Fibroblast of lung (primary cell): ENCODE data around the gene FAM167B.

ENCODE experiments used
- CTCF ChIP-seq, 2 donors: IDR thresholded peaks in 1 of 2; conservative IDR thresholded peaks in 1 of 2; 1 replicate in 1 of 2; 2 replicates in 1 of 2; pipeline ENCODE4 v1.5.1; 2011 to 2012; ENCODE audit warnings: low read length in 2 of 2, control low read depth in 1 of 2, inconsistent platforms in 1 of 2, low read depth in 1 of 2, mild to moderate bottlenecking in 1 of 2
- EZH2 ChIP-seq: IDR thresholded peaks from 2 replicates; pipeline ENCODE4 v1.5.1; 2012; ENCODE audit warnings: low read length, control low read depth, mild to moderate bottlenecking; ENCODE audit errors: missing control alignments

GRCh38 chr1:32269744-32270143 lies 22.7 kb downstream of the FAM167B start:
- TF ChIP-seq CTCF (conservative IDR thresholded peaks at IDR 0.05 in 1 of 2, IDR thresholded peaks at IDR 0.05 in 1 of 2; ENCODE audit: low read depth in 1 of 2, low read length in 2 of 2) (no peak), EZH2 (no peak)
